Stimulated activated CD4-positive, alpha-beta T cell treated with anti-CD3 and anti-CD28 coated beads, TNF-alpha, amount 100 ng/mL, for 4 hours (primary cell): Measurements from ENCODE around the gene SLC5A1.

ENCODE experiments used
- DNase-seq, 3 experiments: peaks; one replicate each; pipeline ENCODE4 v3.0.0-alpha.2; 2020; ENCODE audit warnings: low read depth in 3 of 3

Gene SLC5A1

GRCh38 chr22:32050678-32051515 is 7.8 kb downstream of the SLC5A1 start:
- DNase-seq: peak; percentile 4 to 13 (median 10)

DNA sequence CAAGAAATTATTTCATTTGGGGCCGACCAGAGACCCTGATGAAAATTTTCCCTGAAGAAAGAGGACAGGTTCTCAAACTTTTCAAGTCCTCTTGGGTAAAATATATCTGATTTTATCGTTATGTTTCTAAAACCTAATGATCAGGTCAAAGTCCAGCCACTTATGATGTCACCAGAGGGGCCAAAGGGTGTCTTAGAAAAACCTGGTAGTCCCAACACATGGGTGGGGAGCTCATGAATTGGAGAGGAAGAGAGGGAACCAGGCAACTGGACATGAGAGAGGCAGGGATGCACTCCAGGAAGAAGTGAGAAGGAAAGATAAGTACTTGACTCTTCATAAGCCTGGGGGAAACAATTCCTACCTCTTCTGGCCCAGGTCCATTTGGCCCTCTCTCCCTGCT is 9.2 kb downstream of the SLC5A1 start:
- no peak for DNase-seq

DNA sequence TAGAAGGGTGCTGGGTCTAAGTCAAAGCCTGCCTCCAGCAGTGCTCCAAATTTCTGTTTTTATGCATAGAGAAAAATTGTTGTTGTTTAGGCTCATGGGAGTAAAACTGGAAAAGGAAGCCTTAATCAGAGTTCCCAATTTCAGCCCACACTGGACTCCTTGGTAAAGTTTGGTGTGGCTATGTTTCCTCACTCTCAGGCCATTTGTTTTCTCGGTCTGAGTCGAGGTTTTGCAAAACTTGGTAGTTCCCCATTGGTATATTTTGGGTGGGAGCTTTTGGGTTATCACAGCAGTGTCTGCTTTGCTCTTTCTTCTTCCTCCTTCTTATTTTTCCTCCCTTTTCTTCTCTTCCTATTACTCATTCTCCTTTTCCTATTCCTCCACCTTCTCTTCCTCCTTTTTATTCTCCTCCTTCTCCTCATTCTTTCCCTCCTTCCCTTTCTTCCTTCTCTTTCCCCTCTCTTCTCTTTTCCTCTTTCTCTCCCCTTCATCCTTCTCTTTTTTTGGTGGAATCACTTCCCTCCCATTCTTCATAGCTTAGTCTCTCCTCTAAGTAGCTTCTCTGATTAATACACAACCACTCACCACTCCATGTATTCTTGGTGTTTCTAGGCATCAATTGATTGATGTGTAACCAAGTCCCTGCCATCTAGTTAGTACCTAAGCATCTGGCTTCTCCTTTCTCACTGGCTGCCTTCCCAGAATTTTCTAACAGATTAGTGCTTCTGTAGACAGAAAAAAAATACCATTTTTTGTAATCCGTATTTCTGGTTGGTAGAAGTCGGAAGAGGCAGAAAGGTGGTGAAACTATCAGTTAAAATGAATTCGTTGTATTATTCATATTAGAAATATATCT is 10.1 kb downstream of the SLC5A1 start:
- DNase-seq: no peak

DNA sequence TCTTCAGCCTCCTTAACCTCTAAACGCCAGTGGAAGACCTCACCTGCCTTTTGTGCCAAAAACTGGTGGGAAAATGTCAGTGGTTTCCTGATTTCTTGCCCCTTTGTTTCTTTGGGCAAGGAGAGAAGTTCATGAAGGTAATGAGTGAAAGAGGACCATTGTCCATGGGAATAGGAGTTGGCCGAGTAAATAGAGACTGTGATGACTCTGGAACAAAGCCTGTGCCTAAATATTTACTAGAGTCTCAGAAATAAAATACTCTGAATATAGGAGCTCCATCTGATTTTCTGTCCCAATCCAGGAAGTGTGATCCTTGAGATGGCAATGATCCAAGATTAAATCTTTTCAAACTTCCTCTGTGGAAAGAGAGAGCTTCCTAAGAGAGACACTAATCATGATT is 12.0 kb downstream of the SLC5A1 start:
- no peak for DNase-seq

DNA sequence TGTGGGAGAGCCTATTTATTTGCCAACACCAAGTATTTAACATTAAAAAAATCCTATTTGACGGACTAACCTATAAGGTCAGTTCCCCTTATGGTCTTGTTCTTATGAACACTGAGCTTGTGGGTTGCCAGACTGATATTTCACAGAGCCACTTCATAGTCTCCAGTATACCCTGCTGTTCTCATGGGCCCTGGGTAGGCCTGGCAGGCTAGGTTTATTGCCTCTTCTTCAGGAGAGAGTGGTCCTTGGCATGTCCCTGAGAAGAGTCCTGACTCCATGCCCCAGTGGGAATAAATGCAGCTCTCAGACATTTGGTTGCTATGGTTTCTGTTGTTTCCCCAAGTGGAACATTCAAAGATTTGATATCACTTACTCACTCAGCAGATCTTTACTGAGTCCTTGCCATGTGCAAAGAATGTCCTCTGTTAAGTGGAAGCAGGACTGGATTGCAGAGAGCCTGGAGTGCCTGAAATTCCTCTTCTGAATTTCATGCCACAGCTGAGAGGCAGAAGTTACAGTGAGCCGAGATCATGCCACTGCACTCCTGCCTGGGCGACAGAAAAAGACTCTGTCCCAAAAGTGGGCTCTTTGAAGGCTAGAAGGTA is 15.7 kb downstream of the SLC5A1 start:
- no peak for DNase-seq

GRCh38 chr22:32059426-32059825 is 16.4 kb downstream of the SLC5A1 start:
- DNase-seq: no peak

- no peak for DNase-seq
Measured at GRCh38 chr22:32063701-32064100, 20.6 kb downstream of the SLC5A1 start.

DNA sequence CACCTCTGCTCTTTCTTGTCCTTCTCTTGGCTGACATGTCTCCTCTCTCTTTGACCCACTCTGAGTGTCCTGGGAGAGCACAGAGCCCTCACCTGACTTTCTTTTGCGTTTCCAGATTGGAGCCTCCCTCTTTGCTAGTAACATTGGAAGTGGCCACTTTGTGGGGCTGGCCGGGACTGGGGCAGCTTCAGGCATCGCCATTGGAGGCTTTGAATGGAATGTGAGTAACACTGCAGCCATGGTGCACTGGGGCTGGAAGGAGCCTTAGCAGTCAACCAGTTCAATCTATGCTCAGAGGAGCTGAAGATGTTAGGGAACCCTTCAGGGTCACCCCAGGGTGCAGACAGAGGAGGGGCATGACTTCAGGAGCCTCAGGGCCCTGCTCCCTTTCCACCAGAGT is 23.8 kb downstream of the SLC5A1 start:
- DNase-seq: no peak

GRCh38 chr22:32067613-32068012 is 24.6 kb downstream of the SLC5A1 start:
- no peak for DNase-seq

DNA sequence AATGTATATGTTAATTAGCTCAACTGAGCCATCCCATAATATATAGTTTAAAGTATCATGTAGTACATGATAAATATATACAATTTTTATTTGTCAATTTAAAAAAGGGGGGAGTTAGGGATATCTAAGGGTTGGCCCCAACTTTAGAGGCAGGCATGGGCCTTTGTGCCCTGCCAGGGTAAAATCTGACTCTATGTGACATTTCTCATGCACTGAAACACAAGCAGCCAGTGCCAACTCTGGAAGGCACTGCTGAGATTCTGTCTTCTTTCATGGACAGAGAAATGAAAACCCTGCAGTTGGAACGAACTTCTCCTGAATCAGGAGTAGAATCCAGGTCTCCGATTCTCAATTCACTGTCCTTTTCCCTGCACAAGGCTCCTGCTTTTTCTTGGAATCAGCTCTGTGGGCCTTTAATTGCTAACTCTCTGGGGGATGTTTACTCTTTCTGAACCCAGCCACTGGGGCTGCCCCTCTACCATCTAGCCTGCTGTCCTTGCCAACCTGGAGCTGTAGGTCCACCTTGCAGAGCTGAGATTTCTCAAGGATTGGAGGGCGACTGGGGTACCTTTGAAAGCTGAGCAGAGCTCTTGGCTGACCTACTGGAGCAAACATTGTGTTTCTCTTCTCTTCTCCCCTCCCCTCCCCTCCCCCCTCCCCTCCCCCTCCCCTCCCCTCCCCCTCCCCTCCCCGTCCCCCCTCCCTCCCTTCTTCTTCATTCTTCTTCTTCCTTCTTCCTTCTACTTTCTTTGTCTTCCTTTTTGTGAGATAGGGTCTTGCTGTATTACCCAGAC is 26.7 kb downstream of the SLC5A1 start:
- no peak for DNase-seq

DNA sequence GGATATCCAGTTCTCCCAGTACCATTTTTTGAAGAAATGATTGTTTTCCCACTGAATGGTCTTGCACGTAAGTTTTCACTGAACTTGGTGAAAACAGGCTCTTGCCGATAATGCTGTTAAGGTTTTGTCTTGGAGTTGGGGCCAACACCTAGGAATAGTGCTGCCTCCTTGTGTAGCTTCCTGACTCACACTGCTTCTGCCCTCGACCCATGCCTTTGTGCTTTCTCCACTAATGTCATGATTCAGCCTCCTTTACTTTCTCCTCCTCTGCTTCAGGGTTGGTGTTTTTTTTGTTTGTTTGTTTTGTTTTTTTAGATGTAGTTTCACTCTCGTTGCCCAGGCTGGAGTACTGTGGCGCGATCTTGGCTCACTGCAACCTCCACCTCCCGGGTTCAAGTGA is 30.2 kb downstream of the SLC5A1 start:
- no peak for DNase-seq

DNA sequence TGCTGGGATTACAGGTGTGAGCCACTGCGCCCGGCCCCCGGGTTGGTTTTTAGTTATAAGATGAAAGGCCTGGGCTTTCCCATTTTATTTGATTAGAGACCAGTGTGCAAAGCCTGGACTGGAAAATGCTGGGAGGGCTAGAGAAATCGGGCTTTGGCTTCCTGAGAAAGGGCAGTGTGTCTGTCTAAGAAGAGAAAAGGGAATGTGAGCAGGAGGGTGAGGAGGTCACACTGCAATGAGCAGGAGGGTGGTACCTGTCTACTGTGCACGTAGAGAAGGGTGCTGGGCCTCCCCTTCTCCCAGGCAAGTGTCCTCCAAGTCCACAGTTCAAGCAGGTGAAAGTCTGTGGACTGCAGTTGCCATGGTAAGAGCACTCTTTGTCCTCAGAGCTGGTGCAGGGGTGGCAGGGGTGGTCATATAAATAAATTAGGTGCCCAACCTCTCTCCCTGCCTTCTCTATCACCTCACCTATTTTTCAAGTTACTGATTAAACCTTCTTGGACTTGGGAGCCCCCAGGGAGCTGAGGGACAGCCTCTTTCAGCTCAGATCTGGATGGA is 30.8 kb downstream of the SLC5A1 start:
- DNase-seq: no peak

- no peak for DNase-seq
Measured at GRCh38 chr22:32075997-32076760, 33.1 kb downstream of the SLC5A1 start.

DNA sequence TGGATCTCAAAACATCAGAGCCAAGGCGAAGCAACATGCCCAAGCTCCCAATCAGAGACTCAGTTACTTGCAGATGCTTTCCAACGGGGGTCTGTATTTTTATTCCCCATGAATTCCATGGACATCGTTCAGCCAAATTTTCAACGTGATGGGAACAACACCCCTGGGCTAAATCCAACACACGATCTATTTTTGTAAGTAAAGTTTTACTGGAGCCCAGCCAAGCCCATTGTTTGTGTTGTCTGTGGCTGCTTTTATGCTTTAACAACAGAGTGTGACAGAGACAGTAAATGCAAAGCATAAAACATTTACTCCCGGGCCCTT is 33.7 kb downstream of the SLC5A1 start:
- DNase-seq: no peak

DNA sequence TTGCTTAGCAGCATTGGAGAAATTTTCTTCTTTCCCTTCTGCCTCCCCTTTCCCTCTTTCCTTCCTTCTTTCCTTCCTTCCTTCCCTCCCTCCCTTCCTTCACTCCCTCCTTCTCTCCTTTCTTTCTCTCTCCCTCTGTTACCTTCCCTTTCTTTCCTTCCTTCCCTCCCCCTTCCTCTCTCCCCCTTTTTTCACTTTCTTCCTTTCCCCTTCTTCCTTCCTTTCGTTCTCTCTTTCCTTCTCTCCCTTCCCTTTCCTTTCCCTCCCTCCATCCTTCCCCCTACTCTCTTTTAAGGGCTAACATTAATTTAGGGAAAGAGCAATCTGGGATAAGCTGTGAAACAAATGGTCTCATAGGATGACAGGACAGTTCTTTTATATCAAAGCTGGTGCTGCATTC is 34.1 kb downstream of the SLC5A1 start:
- DNase-seq: no peak

GRCh38 chr22:32079130-32080089 is 36.3 kb downstream of the SLC5A1 start:
- DNase-seq: no peak

- peak in 1 of 3 experiments; percentile 8 for DNase-seq
Measured at GRCh38 chr22:32080904-32081303, 37.8 kb downstream of the SLC5A1 start.

DNA sequence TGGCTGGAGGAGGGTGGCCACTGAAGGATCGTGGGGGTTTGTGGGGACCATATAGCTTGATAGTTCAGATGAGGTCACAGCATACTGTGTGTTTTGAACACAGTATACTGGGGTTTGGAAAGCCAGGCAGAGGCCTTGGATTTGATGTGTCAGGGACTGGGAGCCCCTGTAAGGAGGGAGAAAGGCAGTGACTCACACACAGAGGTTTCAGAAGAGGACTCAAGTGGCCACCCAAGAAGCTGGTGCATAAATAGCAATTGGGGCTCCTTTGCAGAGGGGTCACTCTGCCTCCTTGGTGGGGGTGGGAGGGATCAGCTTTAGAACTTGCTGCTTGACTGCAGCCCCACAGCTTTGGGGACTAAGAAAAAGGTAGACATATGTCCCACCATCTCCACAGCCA is 39.3 kb downstream of the SLC5A1 start:
- no peak for DNase-seq

- no peak for DNase-seq
Measured at GRCh38 chr22:32083000-32083399, 39.9 kb downstream of the SLC5A1 start.

GRCh38 chr22:32083814-32084213 is 40.8 kb downstream of the SLC5A1 start:
- no peak for DNase-seq
